Fibroblast of peridontal ligament (primary cell): ENCODE measurements around the gene LHB.
A peak's percentile ranks its signal among the peaks of the same experiment; 100 is the strongest.
"Not testable (repeated sequence)": the region's sequence is repeated elsewhere in the genome, so short reads cannot be mapped to it uniquely, and the experiment has no call there.

Experiments used
- DNase-seq: peaks from one replicate; pipeline ENCODE4 v3.0.0-alpha.2; 2010; ENCODE audit errors: extremely low read depth

The LHB gene

DNA sequence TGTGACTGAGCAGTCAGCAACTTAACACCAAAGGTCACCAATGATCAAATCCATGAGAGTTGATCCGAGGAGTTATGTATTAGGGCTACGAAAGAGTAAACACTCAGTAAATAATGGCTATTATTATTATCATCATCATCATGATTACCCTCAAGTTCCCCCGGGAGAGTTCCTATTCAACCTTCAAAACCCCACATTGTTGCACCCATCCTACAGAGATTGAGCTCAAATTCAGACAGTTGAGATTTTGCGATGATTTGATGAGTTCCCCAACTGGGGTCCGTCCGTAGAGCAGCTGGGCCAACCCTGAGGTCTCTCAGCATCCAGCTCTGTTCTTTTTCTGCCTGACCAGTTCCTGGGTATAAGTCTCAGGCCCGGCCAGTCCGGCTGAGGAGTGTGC lies 21.2 kb upstream of the LHB start:
- DNase-seq: not testable (repeated sequence)

- DNase-seq: not testable (repeated sequence)
These were observed 19.9 kb upstream of the LHB start, which contains the start of gene CGB1 for GRCh38 chr19:49036815-49037214. Gene CGB1 (minus strand): TSS chr19:49036895. CDS start chr19:49036711, 184 bp downstream.

- DNase-seq: not testable (repeated sequence)
These were observed 14.9 kb upstream of the LHB start, which contains the start of gene CGB2 for GRCh38 chr19:49031642-49032301. Gene CGB2 (plus strand): TSS chr19:49031890. CDS start chr19:49032096, 206 bp downstream.

GRCh38 chr19:49030323-49030722 lies 13.4 kb upstream of the LHB start:
- not testable (repeated sequence) for DNase-seq

DNA sequence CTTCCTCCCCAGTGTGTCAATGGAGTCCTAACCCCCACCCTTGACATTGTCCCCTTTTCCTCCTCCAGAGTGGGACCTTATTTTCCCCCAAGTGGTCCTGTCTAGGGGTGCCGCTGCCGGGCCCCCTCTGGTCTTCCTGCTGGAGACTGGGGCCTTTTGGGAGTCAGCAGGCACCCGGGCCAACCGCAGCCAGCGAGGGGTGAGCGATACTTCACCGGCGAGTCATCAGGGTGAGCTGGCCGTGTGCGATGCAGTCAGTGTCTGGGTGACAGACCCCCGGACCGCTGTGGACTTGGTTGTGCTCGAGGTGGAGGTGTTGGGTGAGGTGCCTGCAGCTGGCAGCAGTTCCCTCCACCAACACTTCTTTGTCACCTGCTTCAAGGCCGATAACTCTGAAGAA lies 12.9 kb upstream of the LHB start:
- not testable (repeated sequence) for DNase-seq

DNA sequence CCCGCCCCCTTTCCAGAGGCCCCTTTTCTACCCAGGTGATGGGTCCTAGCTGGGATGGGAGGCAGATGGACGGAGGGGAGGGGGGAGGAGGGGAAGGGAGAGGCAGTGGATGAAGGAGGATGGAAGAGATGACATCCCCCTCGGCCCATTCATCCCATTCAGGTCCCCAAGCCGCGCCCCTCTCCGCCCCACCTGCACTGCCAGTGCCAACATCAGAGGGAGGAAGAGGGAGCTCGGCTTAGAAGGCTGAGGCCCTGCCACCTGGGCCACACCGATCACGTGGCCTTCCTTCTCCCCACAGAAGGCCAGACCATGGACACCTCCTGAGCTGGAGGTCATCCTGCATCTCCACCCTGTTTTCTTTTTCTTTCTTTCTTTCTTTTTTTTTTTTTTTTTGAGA lies 11.8 kb upstream of the LHB start:
- DNase-seq: not testable (repeated sequence)

GRCh38 chr19:49025599-49025998 lies 8.7 kb upstream of the LHB start:
- DNase-seq: not testable (repeated sequence)

- DNase-seq: not testable (repeated sequence)
These were observed 8.2 kb upstream of the LHB start for GRCh38 chr19:49025088-49025487.

- not testable (repeated sequence) for DNase-seq
These were observed 7.3 kb upstream of the LHB start, which contains the start of gene CGB3 for GRCh38 chr19:49024233-49024632. Gene CGB3 (minus strand): TSS chr19:49024333. CDS start chr19:49023971, 362 bp downstream.

- no peak for DNase-seq
These were observed 5.2 kb upstream of the LHB start for GRCh38 chr19:49022116-49022515.

DNA sequence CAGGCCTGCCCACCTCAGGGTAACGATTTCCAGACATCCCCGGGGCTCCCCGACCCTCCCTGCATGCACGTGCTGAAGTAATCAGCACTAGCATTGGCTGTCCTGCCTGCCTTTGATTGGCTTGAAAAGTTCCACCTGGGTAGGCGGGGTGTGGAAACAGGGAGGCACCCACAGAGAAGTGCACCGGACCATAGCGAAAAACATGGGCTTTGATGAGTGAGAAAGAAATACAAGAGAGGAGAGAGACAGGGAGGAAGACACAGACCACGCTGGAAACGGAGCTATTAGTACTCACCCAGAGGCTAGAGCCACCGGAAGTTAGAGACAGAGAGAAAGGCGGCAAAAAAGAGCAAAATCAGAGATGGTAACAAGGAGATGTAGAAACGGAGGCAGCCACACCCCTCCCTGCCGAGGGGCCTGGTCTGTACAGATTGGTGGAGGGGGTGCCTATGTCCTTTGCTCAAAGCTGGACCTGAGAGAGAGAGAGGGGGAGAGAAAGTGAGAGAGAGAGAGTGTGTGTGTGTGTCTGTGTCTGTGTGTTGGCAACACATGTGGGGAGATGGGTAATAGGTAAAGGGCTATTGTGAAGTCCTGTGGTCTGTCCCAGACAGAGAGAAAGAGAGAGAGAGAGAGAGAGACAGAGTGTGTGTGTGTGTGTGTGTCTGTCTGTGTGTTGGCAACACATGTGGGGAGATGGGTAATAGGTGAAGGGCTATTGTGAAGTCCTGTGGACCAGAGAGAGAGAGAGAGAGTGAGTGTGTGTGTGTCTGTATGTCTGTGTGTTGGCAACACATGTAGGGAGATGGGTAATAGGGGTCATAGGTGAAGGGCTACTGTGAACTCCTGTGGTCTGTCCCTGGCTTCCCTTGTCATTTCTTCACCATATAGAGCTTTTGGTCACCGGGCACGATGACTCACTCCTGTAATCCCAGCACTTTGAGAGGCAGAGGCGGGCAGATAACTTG lies 4.3 kb upstream of the LHB start:
- DNase-seq: peak; percentile 7

- no peak for DNase-seq
These were observed 3.5 kb upstream of the LHB start for GRCh38 chr19:49020342-49020741.

- DNase-seq: peak; percentile 11
These were observed 2.5 kb upstream of the LHB start for GRCh38 chr19:49019242-49019932.

- peak; percentile 2 for DNase-seq
These were observed 1.7 kb upstream of the LHB start for GRCh38 chr19:49018388-49019241.

GRCh38 chr19:49017666-49018351 lies 918 bp upstream of the LHB start:
- DNase-seq: peak; percentile 34

GRCh38 chr19:49016067-49016839 lies 638 bp downstream of the LHB start:
- DNase-seq: no peak

DNA sequence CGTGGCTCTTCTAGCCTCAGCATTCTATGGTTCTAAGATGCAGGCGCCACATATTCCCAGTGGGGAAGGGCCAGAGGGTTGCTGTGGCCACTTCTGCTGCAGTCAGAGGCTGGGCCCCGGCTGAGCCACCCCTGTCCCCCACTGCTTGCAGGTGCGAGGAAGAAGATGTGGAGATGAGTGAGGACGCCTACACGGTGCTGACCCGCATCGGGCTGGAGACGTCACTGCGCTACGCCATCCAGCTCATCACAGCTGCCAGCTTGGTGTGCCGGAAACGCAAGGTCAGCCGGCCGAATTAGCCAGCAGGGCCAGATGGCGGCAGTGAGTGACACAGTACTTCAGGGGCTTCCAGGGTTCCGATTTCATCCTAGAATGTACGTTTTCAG lies 2.0 kb downstream of the LHB start:
- DNase-seq: no peak

- no peak for DNase-seq
These were observed 2.6 kb downstream of the LHB start for GRCh38 chr19:49014123-49014869.

- DNase-seq: no peak
These were observed 5.7 kb downstream of the LHB start for GRCh38 chr19:49011194-49011593.
